Renal cortical epithelial cell (primary cell): ENCODE results near the gene SLC36A4. TPM values are rescaled to one million over a fixed set of nuclear protein-coding genes. Genes with fewer than 3 reads are reported as not detected.
"Not testable (repeated sequence)": the region's sequence is repeated elsewhere in the genome, so short reads cannot be mapped to it uniquely, and the experiment has no call there.

ENCODE experiments used
- DNase-seq: peaks from one replicate; pipeline ENCODE4 v3.0.0-alpha.2; 2011; ENCODE audit warnings: low read depth
- total RNA-seq: library from RNA; depleted of rRNA; stranded (reverse); fragments of >200 nt; gene quantifications from 2 replicates; pipeline ENCODE4 v1.2.3, GENCODE V29; 2014

Gene SLC36A4
- total RNA-seq, 1 donor from 2014 or later: 13.2 TPM

DNA sequence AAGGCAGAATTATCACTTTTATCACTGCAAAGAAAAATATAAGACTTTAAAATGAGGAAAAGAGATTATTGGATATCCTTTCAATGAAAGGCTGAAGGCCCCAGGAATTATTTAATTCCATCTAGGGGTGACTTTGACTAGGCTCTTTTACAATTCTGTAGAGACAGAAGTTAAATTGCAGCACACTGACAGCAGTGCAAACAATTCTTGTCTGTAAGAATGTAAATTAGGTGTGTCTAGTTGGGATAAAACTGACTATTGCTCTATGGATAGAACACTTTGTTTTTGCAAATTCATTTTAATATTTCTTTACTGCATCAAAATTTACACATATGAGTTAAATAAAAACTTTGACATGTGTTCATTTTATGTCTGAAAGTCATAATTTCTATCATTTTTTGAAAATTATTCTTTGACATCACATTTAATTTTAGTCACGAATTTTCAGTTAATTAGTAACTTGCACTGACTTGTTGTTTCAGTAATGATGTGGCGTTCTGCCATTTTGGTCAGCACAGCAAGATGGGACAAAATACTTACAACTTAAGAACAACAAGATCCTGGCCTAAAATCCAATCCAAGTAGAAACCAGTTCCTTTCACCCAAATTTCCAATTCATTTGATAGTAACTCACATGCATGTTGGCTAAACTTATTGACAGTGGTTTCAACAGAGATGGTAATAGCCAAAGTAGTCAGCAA lies 75.1 kb downstream of the SLC36A4 start:
- peak; percentile 70 for DNase-seq

DNA sequence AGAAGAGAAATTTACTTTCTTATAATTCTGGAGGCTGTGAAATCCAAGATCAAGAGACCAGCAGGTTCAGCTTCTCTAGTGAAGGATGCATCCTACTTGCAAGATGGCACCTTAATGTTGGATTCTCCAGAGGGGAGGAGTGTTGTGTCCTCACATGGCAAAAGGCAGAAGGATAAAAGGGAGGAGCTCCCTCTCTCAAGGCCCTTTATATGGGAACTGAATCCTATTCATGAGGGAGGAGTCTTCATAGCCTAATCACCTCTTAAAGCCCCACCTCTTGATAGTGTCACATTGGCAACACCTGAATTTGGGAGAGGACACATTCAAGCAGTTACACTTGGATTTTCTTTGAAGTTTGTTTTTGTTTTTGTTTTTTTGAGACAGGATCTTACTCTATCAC lies 79.5 kb downstream of the SLC36A4 start:
- DNase-seq: no peak

DNA sequence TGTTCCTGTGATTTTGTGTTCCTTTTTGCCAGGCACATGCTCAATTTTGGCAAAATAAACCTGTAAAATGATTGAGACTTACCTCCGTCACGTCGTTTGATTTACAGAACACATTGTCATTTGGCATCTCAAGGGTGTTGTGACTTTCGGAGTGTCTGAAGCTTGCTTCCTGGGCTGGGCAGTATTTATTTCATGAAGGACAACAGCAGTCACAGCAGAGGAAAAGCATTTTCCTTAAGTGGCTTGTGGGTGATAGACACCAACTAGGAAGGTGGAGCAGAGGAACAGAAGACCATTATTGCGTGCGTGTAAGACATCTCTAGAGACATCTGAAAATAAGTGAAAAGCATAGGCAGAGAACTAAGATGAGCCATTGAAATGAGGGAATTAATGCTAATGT lies 80.2 kb downstream of the SLC36A4 start:
- DNase-seq: no peak

DNA sequence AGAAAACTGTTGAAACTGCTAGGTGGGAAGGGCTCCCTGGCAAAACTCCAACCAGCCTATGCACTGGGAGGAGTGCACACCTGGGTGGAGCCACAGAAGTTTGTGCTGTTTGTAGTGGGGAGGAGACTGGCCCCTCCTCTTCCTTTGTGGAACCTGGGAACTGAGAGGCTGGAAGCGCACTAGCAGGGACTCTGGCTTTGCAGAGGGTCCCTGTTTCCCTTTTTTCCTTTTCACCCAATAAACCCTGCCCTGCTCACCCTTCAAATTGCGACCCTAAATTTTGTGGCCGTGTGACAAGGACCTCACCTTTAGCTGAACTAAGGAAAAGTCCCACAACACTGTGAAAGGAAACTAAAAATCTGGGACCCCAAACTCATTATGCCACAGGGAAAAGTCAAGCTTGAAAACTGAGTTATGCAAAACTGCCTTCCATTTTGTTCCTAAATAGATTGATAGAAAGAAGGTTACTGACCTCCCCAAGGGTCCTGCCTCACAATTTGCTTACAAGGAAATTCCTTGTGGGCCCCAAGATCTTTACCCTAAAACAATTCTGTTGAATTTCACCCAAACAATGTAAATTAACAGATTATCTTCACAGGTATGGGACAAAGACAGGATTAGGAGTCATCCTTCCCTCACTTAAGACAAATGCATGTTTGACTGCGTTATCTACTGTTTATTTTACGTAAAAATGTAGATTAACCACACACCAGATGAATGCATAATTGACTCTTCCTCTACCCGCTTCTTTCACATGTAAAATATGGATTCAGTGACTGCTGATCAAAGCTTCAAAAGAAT lies 81.0 kb downstream of the SLC36A4 start:
- DNase-seq: peak; percentile 10

DNA sequence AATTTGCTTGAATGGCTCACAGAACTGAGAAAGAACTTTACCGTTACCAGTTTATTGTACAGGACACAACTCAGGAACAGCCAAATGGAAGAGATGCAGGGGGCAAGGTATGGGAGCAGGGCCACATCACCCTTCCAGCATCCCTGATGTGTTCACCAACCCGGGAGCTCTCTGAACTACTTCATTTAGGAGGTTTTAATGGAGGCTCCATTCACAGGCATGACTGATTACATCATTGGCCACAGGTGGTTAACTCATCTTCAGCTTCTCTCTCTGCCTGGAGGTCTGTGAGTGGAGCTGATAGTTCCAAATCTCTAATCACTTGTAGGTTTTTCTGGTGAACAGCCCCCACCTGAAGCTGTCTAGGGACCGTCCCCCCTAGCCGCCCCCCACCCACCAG lies 83.5 kb downstream of the SLC36A4 start:
- no peak for DNase-seq

DNA sequence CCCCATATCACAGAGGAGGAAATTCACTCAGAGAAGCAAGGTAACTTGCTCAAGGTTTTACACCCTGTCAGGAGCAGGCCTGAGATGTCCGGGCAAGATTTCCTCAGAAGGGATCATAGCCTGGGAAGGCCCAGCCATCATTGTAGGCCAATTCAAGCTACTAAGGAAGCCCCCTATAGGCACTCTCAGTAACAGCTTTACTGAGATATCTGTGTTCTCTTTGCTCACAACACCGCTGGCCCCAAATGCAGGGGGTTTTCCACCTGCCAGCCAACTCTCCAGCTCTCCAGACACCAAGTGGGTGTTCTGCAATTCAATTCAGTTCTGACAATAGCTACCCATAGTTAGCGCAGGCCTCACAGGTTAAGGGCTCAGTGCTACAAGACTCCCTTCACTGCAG lies 84.0 kb downstream of the SLC36A4 start:
- no peak for DNase-seq

DNA sequence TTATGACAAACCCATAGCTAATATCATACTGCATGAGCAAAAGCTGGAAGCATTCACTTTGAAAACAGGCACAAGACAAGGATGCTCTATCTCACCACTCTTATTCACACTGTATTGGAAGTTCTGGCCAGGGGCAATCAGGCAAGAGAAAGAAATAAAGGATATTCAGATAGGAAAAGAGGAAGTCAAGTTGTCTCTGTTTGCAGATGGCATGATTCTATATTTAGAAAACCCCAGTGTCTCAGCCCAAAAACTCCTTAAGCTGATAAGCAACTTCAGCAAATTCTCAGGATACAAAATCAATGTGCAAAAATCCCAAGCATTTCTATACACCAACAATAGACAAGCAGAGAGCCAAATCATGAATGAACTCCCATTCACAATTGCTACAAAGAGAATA lies 86.6 kb downstream of the SLC36A4 start:
- DNase-seq: not testable (repeated sequence)

DNA sequence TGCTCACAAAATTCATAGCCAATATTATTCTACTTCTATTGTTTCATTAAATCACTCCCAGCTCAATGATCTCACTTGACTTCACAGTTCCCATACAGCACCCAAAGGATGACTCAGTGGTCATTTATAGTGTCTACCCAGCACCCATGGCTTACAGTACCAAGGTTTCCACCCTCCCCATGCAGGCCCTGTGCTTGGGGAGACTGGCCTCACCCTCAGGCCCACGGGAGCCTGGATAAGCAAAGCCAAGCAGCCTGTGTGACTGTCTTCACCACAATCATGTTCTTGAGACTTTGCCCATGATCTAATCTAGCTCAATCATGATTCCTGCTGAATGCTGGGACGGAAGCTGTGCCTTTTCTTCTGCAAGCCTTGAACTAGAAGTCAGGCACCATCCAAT lies 97.6 kb downstream of the SLC36A4 start:
- peak; percentile 38 for DNase-seq

DNA sequence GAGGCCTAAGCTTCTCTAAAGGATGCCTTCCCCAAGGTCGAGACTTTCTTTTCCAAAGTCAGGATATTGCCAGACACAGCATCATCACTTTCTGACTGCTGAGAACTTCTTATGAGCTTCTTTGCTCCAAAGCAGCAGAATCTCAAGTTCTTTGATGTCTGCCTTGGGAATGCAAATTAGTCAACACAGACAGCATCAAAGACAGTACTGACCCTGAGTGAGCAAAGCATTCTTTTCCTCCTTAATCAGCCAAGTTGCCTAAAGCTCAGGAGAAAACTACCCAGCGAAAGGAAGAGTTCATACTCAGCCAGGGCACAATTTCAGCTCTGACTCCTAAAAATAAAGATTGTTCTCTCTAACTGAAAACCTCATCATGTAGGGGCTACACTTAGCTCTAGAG lies 98.0 kb downstream of the SLC36A4 start:
- DNase-seq: peak; percentile 42

Other genes with a start within 250 kb of the SLC36A4 start
- not detected in 2 replicates for gene MTNR1B, start 228.3 kb downstream of the SLC36A4 start, total RNA-seq
- gene DEUP1, start 132.8 kb upstream of the SLC36A4 start, total RNA-seq: 0.65 TPM in 1 of 2 replicates, not detected in the other